RPMI8226 (cell line): ENCODE results near the gene GRIA3.

ENCODE experiments used
- DNase-seq: peaks from one replicate; pipeline ENCODE4 v3.0.0-alpha.2; 2015

The GRIA3 gene

GRCh38 chrX:123184219-123184865 lies at the start of gene GRIA3:
GRIA3 (plus strand) TSS chrX:123184278; CDS start chrX:123184536, 258 bp downstream.
- DNase-seq, result no peak

GRCh38 chrX:123138473-123138872 lies 45.6 kb upstream of the GRIA3 start:
- no peak for DNase-seq

- DNase-seq, result no peak
These were observed 43.6 kb upstream of the GRIA3 start for GRCh38 chrX:123140454-123140853.

- no peak for DNase-seq
These were observed 43.2 kb upstream of the GRIA3 start for GRCh38 chrX:123140904-123141303.

- no peak for DNase-seq
These were observed 30.2 kb upstream of the GRIA3 start for GRCh38 chrX:123153846-123154335.

- DNase-seq, result no peak
These were observed 28.8 kb upstream of the GRIA3 start for GRCh38 chrX:123155327-123155726.

- no peak for DNase-seq
These were observed 26.5 kb upstream of the GRIA3 start for GRCh38 chrX:123157586-123157985.

GRCh38 chrX:123159403-123159802 lies 24.7 kb upstream of the GRIA3 start:
- no peak for DNase-seq

GRCh38 chrX:123167621-123168020 lies 16.5 kb upstream of the GRIA3 start:
- no peak for DNase-seq

GRCh38 chrX:123169247-123169901 lies 14.7 kb upstream of the GRIA3 start:
- DNase-seq, result no peak

- DNase-seq, result no peak
These were observed 13.5 kb upstream of the GRIA3 start for GRCh38 chrX:123170546-123170945.

GRCh38 chrX:123171781-123172180 lies 12.3 kb upstream of the GRIA3 start:
- DNase-seq, result no peak

- DNase-seq, result no peak
These were observed 11.2 kb upstream of the GRIA3 start for GRCh38 chrX:123172869-123173268.

- DNase-seq, result no peak
These were observed 10.2 kb upstream of the GRIA3 start for GRCh38 chrX:123173833-123174232.

- DNase-seq, result no peak
These were observed 8.5 kb upstream of the GRIA3 start for GRCh38 chrX:123175366-123176122.

GRCh38 chrX:123181233-123181914 lies 2.7 kb upstream of the GRIA3 start:
- DNase-seq, result no peak

- DNase-seq, result no peak
These were observed 793 bp downstream of the GRIA3 start for GRCh38 chrX:123184866-123185276.

GRCh38 chrX:123185721-123186120 lies 1.6 kb downstream of the GRIA3 start:
- DNase-seq, result no peak

GRCh38 chrX:123186801-123187200 lies 2.7 kb downstream of the GRIA3 start:
- no peak for DNase-seq

- DNase-seq, result no peak
These were observed 4.0 kb downstream of the GRIA3 start for GRCh38 chrX:123188081-123188480.

GRCh38 chrX:123189338-123189737 lies 5.3 kb downstream of the GRIA3 start:
- no peak for DNase-seq

GRCh38 chrX:123190096-123190495 lies 6.0 kb downstream of the GRIA3 start:
- DNase-seq, result no peak

- no peak for DNase-seq
These were observed 9.0 kb downstream of the GRIA3 start for GRCh38 chrX:123193101-123193500.
